Type B pancreatic cell (in vitro differentiated cells): ENCODE data around the gene DNLZ. TPM values are rescaled to one million over a fixed set of nuclear protein-coding genes. Genes with fewer than 3 reads are reported as not detected.

ENCODE experiments used
- DNase-seq: peaks from one replicate; pipeline ENCODE4 v3.0.0; 2021; ENCODE audit warnings: mixed read lengths; ENCODE audit not compliant: unreplicated experiment; ENCODE audit errors: extremely low spot score
- H3K27ac Mint-ChIP-seq: 2 replicates; pipeline ENCODE4 v1.8.0; 2021; ENCODE audit warnings: mild to moderate bottlenecking, mixed read lengths
- H3K27me3 Mint-ChIP-seq: 2 replicates; pipeline ENCODE4 v1.8.0; 2021; ENCODE audit warnings: mixed read lengths
- H3K36me3 Mint-ChIP-seq: 2 replicates; pipeline ENCODE4 v1.8.0; 2021; ENCODE audit warnings: mixed read lengths
- H3K4me1 Mint-ChIP-seq: one replicate; pipeline ENCODE4 v1.8.0; 2021; ENCODE audit warnings: mixed read lengths; ENCODE audit not compliant: unreplicated experiment
- H3K4me3 Mint-ChIP-seq: 2 replicates; pipeline ENCODE4 v1.8.0; 2021; ENCODE audit warnings: mild to moderate bottlenecking, mixed read lengths
- H3K9me3 Mint-ChIP-seq: 2 replicates; pipeline ENCODE4 v1.8.0; 2021; ENCODE audit warnings: mixed read lengths
- CTCF ChIP-seq: fragments of 200-600 bp; sonication (generic); conservative IDR thresholded peaks from 2 replicates; pipeline ENCODE4 v1.5.0; 2021; ENCODE audit warnings: antibody characterized with exemption, mild to moderate bottlenecking
- total RNA-seq: library from RNA; stranded (reverse); gene quantifications from 2 replicates; pipeline ENCODE4 v1.2.1, GENCODE V29; 2021; ENCODE audit warnings: low replicate concordance

DNLZ gene
- total RNA-seq, 1 donor from 2014 or later, result 14.0 TPM

GRCh38 chr9:136386018-136386417 is 22.5 kb upstream of the DNLZ start:
- no peak overlapping the region for H3K27ac Mint-ChIP-seq
- H3K9me3 Mint-ChIP-seq, result no peaks in the 10 kb centered on the region
- H3K36me3 Mint-ChIP-seq, result peaks cover 12% of the 10 kb centered on the region
- DNase-seq, result no peak
- H3K4me1 Mint-ChIP-seq, result no peaks in the 10 kb centered on the region
- no peaks in the 10 kb centered on the region for H3K27me3 Mint-ChIP-seq
- H3K4me3 Mint-ChIP-seq, result no peak overlapping the region
- TF ChIP-seq CTCF, result no peak

- H3K4me3 Mint-ChIP-seq, result no peak overlapping the region
- H3K9me3 Mint-ChIP-seq, result no peaks in the 10 kb centered on the region
- no peaks in the 10 kb centered on the region for H3K27me3 Mint-ChIP-seq
- H3K27ac Mint-ChIP-seq, result no peak overlapping the region
- no peak for TF ChIP-seq CTCF
- peaks cover 11% of the 10 kb centered on the region for H3K36me3 Mint-ChIP-seq
- H3K4me1 Mint-ChIP-seq, result no peaks in the 10 kb centered on the region
- DNase-seq, result no peak
These were observed 21.5 kb upstream of the DNLZ start for GRCh38 chr9:136385015-136385414.

DNA sequence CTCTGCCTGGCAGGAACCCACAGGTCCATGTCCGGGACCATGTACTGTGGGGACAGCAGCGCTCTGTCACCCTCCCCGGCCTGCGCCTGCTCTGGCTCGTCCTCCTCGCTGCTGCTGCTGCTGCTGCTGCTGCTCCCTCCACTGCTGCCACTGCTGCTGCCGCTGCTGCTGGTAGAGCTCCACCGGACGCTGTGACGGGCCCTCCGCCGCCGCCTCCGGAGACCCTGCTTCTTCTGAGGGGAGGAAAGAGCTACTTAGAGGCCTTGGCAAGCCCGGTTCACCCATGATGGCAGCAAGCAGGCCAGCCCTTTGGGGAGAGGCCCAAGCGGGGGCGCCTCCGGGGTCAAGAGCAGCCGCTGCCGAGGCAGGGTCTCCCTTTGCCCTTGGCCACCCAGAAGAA is 19.9 kb upstream of the DNLZ start:
- H3K9me3 Mint-ChIP-seq, result no peaks in the 10 kb centered on the region
- no peak overlapping the region for H3K27ac Mint-ChIP-seq
- no peaks in the 10 kb centered on the region for H3K4me1 Mint-ChIP-seq

GRCh38 chr9:136381966-136382513 is 18.5 kb upstream of the DNLZ start:
- H3K36me3 Mint-ChIP-seq, result peaks cover 7% of the 10 kb centered on the region
- no peak for TF ChIP-seq CTCF
- DNase-seq, result no peak
- no peak overlapping the region for H3K27ac Mint-ChIP-seq
- no peak overlapping the region for H3K4me3 Mint-ChIP-seq
- H3K9me3 Mint-ChIP-seq, result no peaks in the 10 kb centered on the region
- no peaks in the 10 kb centered on the region for H3K4me1 Mint-ChIP-seq
- H3K27me3 Mint-ChIP-seq, result no peaks in the 10 kb centered on the region

More for the DNA sequence above, 19.9 kb upstream of the DNLZ start:
- H3K36me3 Mint-ChIP-seq, result peaks cover 7% of the 10 kb centered on the region
- DNase-seq, result no peak
- no peaks in the 10 kb centered on the region for H3K27me3 Mint-ChIP-seq
- TF ChIP-seq CTCF, result no peak
- no peak overlapping the region for H3K4me3 Mint-ChIP-seq

DNA sequence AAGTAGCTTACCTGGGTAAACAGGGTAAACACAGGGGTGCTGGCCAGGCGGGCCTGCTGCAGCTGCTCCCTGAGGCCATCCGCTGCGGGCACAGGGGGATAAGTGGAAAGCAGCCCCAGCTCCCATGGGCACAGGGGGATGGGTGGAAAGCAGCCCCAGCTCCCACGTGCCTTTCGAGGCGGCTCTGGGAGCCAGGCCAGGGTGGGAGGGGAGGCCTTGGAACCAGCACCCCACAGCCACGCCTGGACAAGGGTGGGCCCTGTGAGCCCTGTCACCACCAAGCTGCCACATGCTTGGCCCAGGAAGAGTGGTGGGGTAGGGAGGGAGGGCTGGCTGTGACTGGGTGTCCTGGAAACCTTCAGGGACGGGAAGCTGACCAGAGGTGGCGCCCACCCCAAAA is 17.8 kb upstream of the DNLZ start:
- Mint-ChIP-seq H3K27ac (no peak overlapping the region), H3K27me3 (no peaks in the 10 kb centered on the region), H3K36me3 (peaks cover 7% of the 10 kb centered on the region), H3K4me1 (no peaks in the 10 kb centered on the region), H3K4me3 (no peak overlapping the region), H3K9me3 (no peaks in the 10 kb centered on the region)
- no peak for TF ChIP-seq CTCF
- no peak for DNase-seq

DNA sequence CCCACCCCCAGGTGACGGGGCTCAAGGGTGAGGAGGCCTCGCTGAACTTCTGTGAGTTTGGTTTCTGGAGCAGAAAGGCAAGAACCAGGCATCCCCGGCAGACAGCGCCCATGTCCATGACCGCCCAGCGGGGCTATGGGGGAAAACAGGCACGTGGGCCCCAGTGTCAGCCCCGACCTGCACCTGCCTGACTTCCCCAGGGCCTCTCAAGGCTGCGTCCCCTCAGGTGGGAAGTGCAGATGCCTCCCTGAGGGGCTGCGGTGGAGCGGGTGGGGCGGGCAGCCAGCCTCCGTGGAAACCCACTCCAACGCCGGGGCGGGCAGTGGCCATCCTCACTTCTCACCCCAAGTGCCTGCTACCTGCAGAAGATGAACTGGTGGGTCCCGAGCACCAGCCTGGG is 16.8 kb upstream of the DNLZ start:
- H3K4me3 Mint-ChIP-seq, result no peak overlapping the region
- no peaks in the 10 kb centered on the region for H3K4me1 Mint-ChIP-seq
- peaks cover 3% of the 10 kb centered on the region for H3K36me3 Mint-ChIP-seq
- no peak for TF ChIP-seq CTCF
- DNase-seq, result no peak
- no peak overlapping the region for H3K27ac Mint-ChIP-seq
- H3K9me3 Mint-ChIP-seq, result no peaks in the 10 kb centered on the region
- no peaks in the 10 kb centered on the region for H3K27me3 Mint-ChIP-seq
